Stimulated activated naive CD8-positive, alpha-beta T cell treated with anti-CD3 and anti-CD28 coated beads, Interleukin-15, Interleukin-2, amounts not matched to agents 100 U/mL and 50 U/mL, for 24 hours (primary cell): ENCODE data around the gene CDIPT.

Experiments
- ATAC-seq: fragments of 150-1000 bp; cut with Tn5 transposase; one replicate; pipeline ENCODE4 v1.10.0; 2021
- DNase-seq: peaks from one replicate; pipeline ENCODE4 v3.0.0; 2021

CDIPT gene

GRCh38 chr16:29810699-29811169, 52.3 kb downstream of the CDIPT start:
- no peak for DNase-seq
- ATAC-seq, result no peak

GRCh38 chr16:29809850-29810698, 53.0 kb downstream of the CDIPT start:
- DNase-seq (peak; percentile 68), ATAC-seq (no peak)

GRCh38 chr16:29809031-29809747, 53.8 kb downstream of the CDIPT start:
- no peak for ATAC-seq
- DNase-seq, result no peak
